Right lobe of liver (tissue), 4 donors: ENCODE data around the gene OR52E5.

Experiments
- POLR2A ChIP-seq: fragments of 450-650 bp; IDR thresholded peaks from one replicate; pipeline ENCODE4 v1.6.1; 2017; ENCODE audit warnings: antibody characterized with exemption, mild to moderate bottlenecking
- TF ChIP-seq, protein P1 (sequence below), 4 donors: fragments of 200-600 bp in 3 of 4; fragments of 450-650 bp in 1 of 4; IDR thresholded peaks; one replicate each; pipeline versions ENCODE4 v1.5.1 to v1.8.0; 2016 to 2022; ENCODE audit warnings: antibody characterized with exemption in 4 of 4, mild to moderate bottlenecking in 2 of 4
- donor health status: DM: no; HTN: no; CAD: no.
- donor health status: DM: no; HTN: no; CAD: no.
- donor health status: DM: no; HTN: yes; CAD: no.

DNA sequence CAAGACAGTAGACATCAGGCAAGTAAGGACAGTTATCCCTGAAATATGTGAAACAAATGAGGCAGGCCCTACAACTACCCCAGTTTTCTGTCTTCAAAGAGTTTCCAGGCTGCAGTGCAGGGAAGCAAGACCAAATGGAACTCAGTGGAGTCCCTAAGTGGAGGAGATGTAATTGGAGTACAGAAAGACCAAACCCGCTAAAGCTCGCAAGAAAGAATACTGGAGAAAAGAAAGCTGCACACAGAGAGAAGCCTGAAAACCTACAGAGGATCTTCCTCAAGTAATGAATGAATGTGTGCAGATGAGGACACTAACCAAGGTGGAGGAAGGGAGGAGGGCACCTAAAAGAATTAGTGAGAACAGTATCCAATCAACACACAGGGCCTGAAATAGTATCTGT is 47.7 kb downstream of the OR52E5 start:
- TF ChIP-seq, protein P1, sequence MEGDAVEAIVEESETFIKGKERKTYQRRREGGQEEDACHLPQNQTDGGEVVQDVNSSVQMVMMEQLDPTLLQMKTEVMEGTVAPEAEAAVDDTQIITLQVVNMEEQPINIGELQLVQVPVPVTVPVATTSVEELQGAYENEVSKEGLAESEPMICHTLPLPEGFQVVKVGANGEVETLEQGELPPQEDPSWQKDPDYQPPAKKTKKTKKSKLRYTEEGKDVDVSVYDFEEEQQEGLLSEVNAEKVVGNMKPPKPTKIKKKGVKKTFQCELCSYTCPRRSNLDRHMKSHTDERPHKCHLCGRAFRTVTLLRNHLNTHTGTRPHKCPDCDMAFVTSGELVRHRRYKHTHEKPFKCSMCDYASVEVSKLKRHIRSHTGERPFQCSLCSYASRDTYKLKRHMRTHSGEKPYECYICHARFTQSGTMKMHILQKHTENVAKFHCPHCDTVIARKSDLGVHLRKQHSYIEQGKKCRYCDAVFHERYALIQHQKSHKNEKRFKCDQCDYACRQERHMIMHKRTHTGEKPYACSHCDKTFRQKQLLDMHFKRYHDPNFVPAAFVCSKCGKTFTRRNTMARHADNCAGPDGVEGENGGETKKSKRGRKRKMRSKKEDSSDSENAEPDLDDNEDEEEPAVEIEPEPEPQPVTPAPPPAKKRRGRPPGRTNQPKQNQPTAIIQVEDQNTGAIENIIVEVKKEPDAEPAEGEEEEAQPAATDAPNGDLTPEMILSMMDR (IDR thresholded peaks at IDR 0.05): no peak
- no peak for TF ChIP-seq POLR2A
